Mucosa of descending colon (tissue), 3 donors: ENCODE results near the gene PLCXD1. TPM values are rescaled to one million over a fixed set of nuclear protein-coding genes. Genes with fewer than 3 reads are reported as not detected.
A peak's percentile ranks its signal among the peaks of the same experiment; 100 is the strongest.
"Not testable (repeated sequence)": the region's sequence is repeated elsewhere in the genome, so short reads cannot be mapped to it uniquely, and the experiment has no call there.

ENCODE experiments used
- ATAC-seq: fragments of 200-7000 bp; cut with Tn5 transposase; one replicate; pipeline ENCODE4 v1.9.1; 2020; ENCODE audit warnings: mild to moderate bottlenecking, moderate library complexity
- DNase-seq, 3 donors: peaks; one replicate each; pipeline ENCODE4 v3.0.0-alpha.2; 2020
- H3K36me3 ChIP-seq: fragments of 200-600 bp; one replicate; pipeline ENCODE4 v1.8.0; 2021; ENCODE audit warnings: low read depth, mild to moderate bottlenecking
- H3K4me1 ChIP-seq: fragments of 200-600 bp; one replicate; pipeline ENCODE4 v1.8.0; 2021; ENCODE audit warnings: low read depth, mild to moderate bottlenecking
- H3K4me3 ChIP-seq: fragments of 200-600 bp; one replicate; pipeline ENCODE4 v1.8.0; 2021; ENCODE audit warnings: mild to moderate bottlenecking
- H3K9me3 ChIP-seq: fragments of 200-600 bp; one replicate; pipeline ENCODE4 v1.8.0; 2021; ENCODE audit warnings: mild to moderate bottlenecking
- CTCF ChIP-seq: fragments of 200-600 bp; IDR thresholded peaks from one replicate; pipeline ENCODE4 v1.8.0; 2022; ENCODE audit warnings: antibody characterized with exemption, mild to moderate bottlenecking
- intact Hi-C, 2 donors: fragments of 100-400 bp; cut with DNase I in 1 of 2; cut with micrococcal nuclease in 1 of 2; formaldehyde crosslinking; loops; one replicate each; pipeline versions ENCODE4 v1.11.0 to v1.11.1; 2022; cut with DNase I, micrococcal nuclease
- total RNA-seq, 3 donors: library from RNA; stranded (reverse); fragmentation: NEBNext Ultra II Directional in 2 of 3; extraction: Animal tissue kit (Norgen Biotek cat#: 25700) in 2 of 3; gene quantifications; one replicate each; pipeline versions ENCODE4 v1.2.1 to v1.2.4, GENCODE V29; 2021 to 2023
- donor health status: DM: no; HTN: no; CAD: no; lungs with moderate emphysema.
- donor health status: DM: no; HTN: no; CAD: no.
- donor health status: DM: no; HTN: yes; CAD: no.

The PLCXD1 gene
- total RNA-seq, 3 donors from 2014 or later: 12.6 to 20.7 (median 13.8) TPM

GRCh38 chrX:327660-328126 lies 46.5 kb downstream of the PLCXD1 start:
- no peak for TF ChIP-seq CTCF
- H3K36me3 ChIP-seq: no peaks in the 10 kb centered on the region
- peaks cover 11% of the 10 kb centered on the region for H3K4me1 ChIP-seq
- ATAC-seq (no peak), DNase-seq (peak in 2 of 3 donors; percentile 23 to 47)
- no peak overlapping the region for H3K4me3 ChIP-seq
- no peaks in the 10 kb centered on the region for H3K9me3 ChIP-seq
- intact Hi-C loops: no loop called here

GRCh38 chrX:329291-329910 lies 48.2 kb downstream of the PLCXD1 start:
- no peak for TF ChIP-seq CTCF
- H3K36me3 ChIP-seq: no peaks in the 10 kb centered on the region
- intact Hi-C loops: no loop called here
- no peak overlapping the region for H3K4me3 ChIP-seq
- DNase-seq (peak in 2 of 3 donors; percentile 10 to 39), ATAC-seq (no peak)
- H3K4me1 ChIP-seq: peaks cover 7% of the 10 kb centered on the region
- no peaks in the 10 kb centered on the region for H3K9me3 ChIP-seq

- H3K4me1 ChIP-seq, intact Hi-C loops, H3K4me3 ChIP-seq, H3K36me3 ChIP-seq, ATAC-seq, H3K9me3 ChIP-seq: not testable (repeated sequence)
- DNase-seq: peak in 2 of 3 donors; percentile 14 to 15
These were observed 49.1 kb downstream of the PLCXD1 start for GRCh38 chrX:330141-330725.

- ATAC-seq (no peak), DNase-seq (peak in 1 of 3 donors; percentile 40)
- intact Hi-C loops: no loop called here
- no peak for TF ChIP-seq CTCF
- Histone ChIP-seq H3K4me1 (peaks cover 7% of the 10 kb centered on the region), H3K4me3 (no peak overlapping the region), H3K36me3 (no peaks in the 10 kb centered on the region), H3K9me3 (no peaks in the 10 kb centered on the region)
These were observed 49.6 kb downstream of the PLCXD1 start for GRCh38 chrX:330726-331150.

GRCh38 chrX:331151-331824 lies 50.1 kb downstream of the PLCXD1 start:
- H3K9me3 ChIP-seq: no peaks in the 10 kb centered on the region
- no peak overlapping the region for H3K4me3 ChIP-seq
- intact Hi-C loops: no loop called here

More at GRCh38 chrX:331151-331824, 50.1 kb downstream of the PLCXD1 start:
- peaks cover 5% of the 10 kb centered on the region for H3K4me1 ChIP-seq
- TF ChIP-seq CTCF: no peak
- peak; percentile 52 for ATAC-seq
- no peaks in the 10 kb centered on the region for H3K36me3 ChIP-seq
- peak in 2 of 3 donors; percentile 17 to 48 for DNase-seq
